K562 (cell line): ENCODE data around the gene TDRKH.

Experiments used
- HIVEP1 ChIP-seq: fragments of 250-450 bp; sonication (Bioruptor Pico); IDR thresholded peaks from 2 replicates; pipeline ENCODE4 v1.4.0; 2020; ENCODE audit warnings: mild to moderate bottlenecking
- POLR2A ChIP-seq: fragments of 450-650 bp; conservative IDR thresholded peaks from 2 replicates; pipeline ENCODE4 v1.6.1; 2016
- TARDBP ChIP-seq: fragments of 450-650 bp; IDR thresholded peaks from 2 replicates; pipeline ENCODE4 v1.6.1; 2016
- ZFPM2 ChIP-seq: fragments of 250-450 bp; sonication (Bioruptor Pico); IDR thresholded peaks from 2 replicates; pipeline ENCODE4 v1.5.1; 2022; ENCODE audit warnings: mild to moderate bottlenecking
- ZNF274 ChIP-seq: IDR thresholded peaks from 2 replicates; pipeline ENCODE4 v1.6.1; 2011; ENCODE audit warnings: low read depth, mild to moderate bottlenecking, low read length, moderate library complexity, borderline replicate concordance
- TF ChIP-seq, protein P1 (sequence below): sonication (generic); formaldehyde crosslinking; IDR thresholded peaks from 2 replicates; pipeline ENCODE4 v1.8.0; 2022; ENCODE audit warnings: mild to moderate bottlenecking, missing genetic modification reagents
- TF ChIP-seq, protein P2 (sequence below), 2 experiments: fragments of 450-650 bp; conservative IDR thresholded peaks; 2 replicates each; pipeline ENCODE4 v1.6.1; 2017; ENCODE audit warnings: mild to moderate bottlenecking in 2 of 2, moderate library complexity in 2 of 2
- TF ChIP-seq, protein P3 (sequence below), 3 experiments: IDR thresholded peaks in 2 of 3; conservative IDR thresholded peaks in 1 of 3; 2 replicates each; pipeline ENCODE4 v1.5.1; 2011 to 2012; ENCODE audit warnings: low read length in 3 of 3, mild to moderate bottlenecking in 3 of 3, control low read depth in 2 of 3, improper control_type of control experiment in 1 of 3, inconsistent platforms in 1 of 3, low read depth in 1 of 3, mixed read lengths in 1 of 3, moderate library complexity in 1 of 3; ENCODE audit not compliant: insufficient read depth in 2 of 3
- TF ChIP-seq, protein P4 (sequence below), 3 experiments: fragments of 200-800 bp in 1 of 3; sonication (Bioruptor generic) in 1 of 3; sonication (generic) in 1 of 3; formaldehyde crosslinking in 1 of 3; IDR thresholded peaks; 2 replicates each; pipeline versions ENCODE4 v1.6.1 to v1.8.0; 2016 to 2022; ENCODE audit warnings: mild to moderate bottlenecking in 2 of 3, missing compliant biosample characterization in 2 of 3, missing genetic modification characterization in 2 of 3, missing genetic modification reagents in 1 of 3
- TF ChIP-seq, protein P5 (sequence below): IDR thresholded peaks from 2 replicates; pipeline ENCODE4 v1.6.1; 2016; ENCODE audit warnings: missing genetic modification characterization, missing compliant biosample characterization
- TF ChIP-seq, protein P6 (sequence below): sonication (generic); formaldehyde crosslinking; IDR thresholded peaks from 2 replicates; pipeline ENCODE4 v1.5.0; 2020; ENCODE audit warnings: missing genetic modification reagents

DNA sequence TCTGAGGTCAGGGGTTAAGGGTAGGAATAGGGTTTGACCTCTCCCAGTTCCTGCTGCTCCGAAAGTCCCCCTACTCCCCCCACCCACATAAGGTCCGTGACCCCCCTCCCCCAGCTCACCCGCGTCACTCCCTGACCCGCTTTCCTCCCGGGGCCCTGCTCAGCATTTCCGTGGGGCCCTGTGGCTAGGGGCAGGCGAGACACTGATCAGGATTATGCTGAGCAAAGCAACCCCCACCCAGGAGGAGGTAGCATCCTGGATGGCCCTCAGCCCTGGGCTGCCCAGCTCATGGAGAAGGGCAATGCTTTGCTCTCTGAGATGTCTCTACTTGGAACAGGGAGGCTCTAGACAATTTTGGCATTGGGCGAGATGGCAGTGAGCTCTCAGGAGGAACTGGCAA is 37.6 kb upstream of the TDRKH start:
- TF ChIP-seq ZNF274 (no peak), ZFPM2 (CRISPR knock-in tag) (no peak), HIVEP1 (CRISPR knock-in tag) (no peak), TARDBP (no peak), POLR2A (no peak)
- TF ChIP-seq, protein P1, sequence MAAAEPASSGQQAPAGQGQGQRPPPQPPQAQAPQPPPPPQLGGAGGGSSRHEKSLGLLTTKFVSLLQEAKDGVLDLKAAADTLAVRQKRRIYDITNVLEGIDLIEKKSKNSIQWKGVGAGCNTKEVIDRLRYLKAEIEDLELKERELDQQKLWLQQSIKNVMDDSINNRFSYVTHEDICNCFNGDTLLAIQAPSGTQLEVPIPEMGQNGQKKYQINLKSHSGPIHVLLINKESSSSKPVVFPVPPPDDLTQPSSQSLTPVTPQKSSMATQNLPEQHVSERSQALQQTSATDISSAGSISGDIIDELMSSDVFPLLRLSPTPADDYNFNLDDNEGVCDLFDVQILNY (CRISPR knock-in tag), result no peak
- TF ChIP-seq, protein P2, sequence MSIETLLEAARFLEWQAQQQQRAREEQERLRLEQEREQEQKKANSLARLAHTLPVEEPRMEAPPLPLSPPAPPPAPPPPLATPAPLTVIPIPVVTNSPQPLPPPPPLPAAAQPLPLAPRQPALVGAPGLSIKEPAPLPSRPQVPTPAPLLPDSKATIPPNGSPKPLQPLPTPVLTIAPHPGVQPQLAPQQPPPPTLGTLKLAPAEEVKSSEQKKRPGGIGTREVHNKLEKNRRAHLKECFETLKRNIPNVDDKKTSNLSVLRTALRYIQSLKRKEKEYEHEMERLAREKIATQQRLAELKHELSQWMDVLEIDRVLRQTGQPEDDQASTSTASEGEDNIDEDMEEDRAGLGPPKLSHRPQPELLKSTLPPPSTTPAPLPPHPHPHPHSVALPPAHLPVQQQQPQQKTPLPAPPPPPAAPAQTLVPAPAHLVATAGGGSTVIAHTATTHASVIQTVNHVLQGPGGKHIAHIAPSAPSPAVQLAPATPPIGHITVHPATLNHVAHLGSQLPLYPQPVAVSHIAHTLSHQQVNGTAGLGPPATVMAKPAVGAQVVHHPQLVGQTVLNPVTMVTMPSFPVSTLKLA (conservative IDR thresholded peaks at IDR 0.05), result no peak
- TF ChIP-seq, protein P3, sequence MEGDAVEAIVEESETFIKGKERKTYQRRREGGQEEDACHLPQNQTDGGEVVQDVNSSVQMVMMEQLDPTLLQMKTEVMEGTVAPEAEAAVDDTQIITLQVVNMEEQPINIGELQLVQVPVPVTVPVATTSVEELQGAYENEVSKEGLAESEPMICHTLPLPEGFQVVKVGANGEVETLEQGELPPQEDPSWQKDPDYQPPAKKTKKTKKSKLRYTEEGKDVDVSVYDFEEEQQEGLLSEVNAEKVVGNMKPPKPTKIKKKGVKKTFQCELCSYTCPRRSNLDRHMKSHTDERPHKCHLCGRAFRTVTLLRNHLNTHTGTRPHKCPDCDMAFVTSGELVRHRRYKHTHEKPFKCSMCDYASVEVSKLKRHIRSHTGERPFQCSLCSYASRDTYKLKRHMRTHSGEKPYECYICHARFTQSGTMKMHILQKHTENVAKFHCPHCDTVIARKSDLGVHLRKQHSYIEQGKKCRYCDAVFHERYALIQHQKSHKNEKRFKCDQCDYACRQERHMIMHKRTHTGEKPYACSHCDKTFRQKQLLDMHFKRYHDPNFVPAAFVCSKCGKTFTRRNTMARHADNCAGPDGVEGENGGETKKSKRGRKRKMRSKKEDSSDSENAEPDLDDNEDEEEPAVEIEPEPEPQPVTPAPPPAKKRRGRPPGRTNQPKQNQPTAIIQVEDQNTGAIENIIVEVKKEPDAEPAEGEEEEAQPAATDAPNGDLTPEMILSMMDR (IDR thresholded peaks at IDR 0.05 in 2 of 3, conservative IDR thresholded peaks at IDR 0.05 in 1 of 3; ENCODE audit: insufficient read depth in 2 of 3, low read depth in 1 of 3, low read length in 3 of 3), result no peak
- TF ChIP-seq, protein P4, sequence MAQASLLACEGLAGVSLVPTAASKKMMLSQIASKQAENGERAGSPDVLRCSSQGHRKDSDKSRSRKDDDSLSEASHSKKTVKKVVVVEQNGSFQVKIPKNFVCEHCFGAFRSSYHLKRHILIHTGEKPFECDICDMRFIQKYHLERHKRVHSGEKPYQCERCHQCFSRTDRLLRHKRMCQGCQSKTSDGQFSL (CRISPR knock-in tag; IDR thresholded peaks at IDR 0.05), result no peak
- TF ChIP-seq, protein P4 (tag; IDR thresholded peaks at IDR 0.05), result no peak
- TF ChIP-seq, protein P5, sequence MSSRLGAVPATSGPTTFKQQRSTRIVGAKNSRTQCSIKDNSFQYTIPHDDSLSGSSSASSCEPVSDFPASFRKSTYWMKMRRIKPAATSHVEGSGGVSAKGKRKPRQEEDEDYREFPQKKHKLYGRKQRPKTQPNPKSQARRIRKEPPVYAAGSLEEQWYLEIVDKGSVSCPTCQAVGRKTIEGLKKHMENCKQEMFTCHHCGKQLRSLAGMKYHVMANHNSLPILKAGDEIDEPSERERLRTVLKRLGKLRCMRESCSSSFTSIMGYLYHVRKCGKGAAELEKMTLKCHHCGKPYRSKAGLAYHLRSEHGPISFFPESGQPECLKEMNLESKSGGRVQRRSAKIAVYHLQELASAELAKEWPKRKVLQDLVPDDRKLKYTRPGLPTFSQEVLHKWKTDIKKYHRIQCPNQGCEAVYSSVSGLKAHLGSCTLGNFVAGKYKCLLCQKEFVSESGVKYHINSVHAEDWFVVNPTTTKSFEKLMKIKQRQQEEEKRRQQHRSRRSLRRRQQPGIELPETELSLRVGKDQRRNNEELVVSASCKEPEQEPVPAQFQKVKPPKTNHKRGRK (tag), result no peak
- TF ChIP-seq, protein P6, sequence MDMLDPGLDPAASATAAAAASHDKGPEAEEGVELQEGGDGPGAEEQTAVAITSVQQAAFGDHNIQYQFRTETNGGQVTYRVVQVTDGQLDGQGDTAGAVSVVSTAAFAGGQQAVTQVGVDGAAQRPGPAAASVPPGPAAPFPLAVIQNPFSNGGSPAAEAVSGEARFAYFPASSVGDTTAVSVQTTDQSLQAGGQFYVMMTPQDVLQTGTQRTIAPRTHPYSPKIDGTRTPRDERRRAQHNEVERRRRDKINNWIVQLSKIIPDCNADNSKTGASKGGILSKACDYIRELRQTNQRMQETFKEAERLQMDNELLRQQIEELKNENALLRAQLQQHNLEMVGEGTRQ (CRISPR knock-in tag), result no peak
